LNCAP (cell line): Measurements from ENCODE around the gene ZNF511.

Experiments used
- CTCF ChIP-seq: fragments of 450-650 bp; IDR thresholded peaks from 2 replicates; pipeline ENCODE4 v1.5.1; 2017; ENCODE audit warnings: mild to moderate bottlenecking

Gene ZNF511

GRCh38 chr10:133324857-133325260, 16.1 kb downstream of the ZNF511 start:
- TF ChIP-seq CTCF = no peak

- TF ChIP-seq CTCF = no peak
These were observed 16.9 kb downstream of the ZNF511 start for GRCh38 chr10:133325440-133326222.

GRCh38 chr10:133326223-133326551, 17.5 kb downstream of the ZNF511 start:
- no peak for TF ChIP-seq CTCF

- TF ChIP-seq CTCF = no peak
These were observed 18.3 kb downstream of the ZNF511 start for GRCh38 chr10:133326745-133327650.

GRCh38 chr10:133327651-133328357, 19.1 kb downstream of the ZNF511 start:
- TF ChIP-seq CTCF = no peak

GRCh38 chr10:133328358-133329343, 19.9 kb downstream of the ZNF511 start:
- no peak for TF ChIP-seq CTCF
